HT1080 (cell line): ENCODE data around the gene XYLT2. TPM values are rescaled to one million over a fixed set of nuclear protein-coding genes. Genes with fewer than 3 reads are reported as not detected.

Experiments used
- DNase-seq: peaks from one replicate; pipeline ENCODE4 v3.0.0-alpha.2; 2015; ENCODE audit warnings: low read depth
- total RNA-seq: library from RNA; depleted of rRNA; stranded (reverse); fragments of >200 nt; shearing (Covaris generic); gene quantifications from 2 replicates; pipeline ENCODE4 v1.2.3, GENCODE V29; 2014

Gene XYLT2
- total RNA-seq, 1 experiment from 2014 or later = 53.4 TPM

DNA sequence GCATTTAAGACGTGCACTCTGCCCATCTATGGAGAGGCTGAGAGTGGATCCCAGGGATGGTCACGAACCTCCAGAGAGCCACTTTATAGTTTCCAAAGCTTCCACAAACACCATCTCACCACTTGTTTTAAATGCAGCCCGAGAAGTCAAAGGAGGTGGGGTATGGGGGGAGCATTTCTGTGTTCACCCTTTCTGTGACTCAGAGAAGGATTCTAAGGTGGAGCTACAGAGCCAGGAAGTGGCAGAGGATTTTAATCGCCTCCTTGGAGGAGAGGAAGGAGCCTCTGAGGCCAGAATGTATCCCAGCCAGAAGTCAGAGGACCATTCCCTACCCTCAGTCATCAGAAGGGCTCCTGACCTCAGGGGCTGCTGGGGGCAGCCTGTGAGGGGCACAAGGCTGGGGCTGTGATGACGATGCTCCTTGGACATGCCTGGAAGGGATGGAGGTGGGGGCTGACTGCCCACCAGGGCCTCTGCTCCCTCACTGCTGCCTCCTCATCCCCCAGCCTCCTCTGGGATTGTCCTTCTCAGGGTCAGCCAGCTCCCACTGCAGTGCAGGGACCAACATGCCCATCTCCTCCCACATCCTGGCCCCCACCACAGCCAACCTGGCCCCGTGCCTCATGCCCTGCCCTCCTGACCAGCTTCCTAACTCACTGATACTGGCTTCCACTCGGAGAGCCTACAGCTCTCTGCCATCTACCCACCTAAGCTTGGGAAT lies 2.8 kb downstream of the XYLT2 start:
- DNase-seq = peak; percentile 77

DNA sequence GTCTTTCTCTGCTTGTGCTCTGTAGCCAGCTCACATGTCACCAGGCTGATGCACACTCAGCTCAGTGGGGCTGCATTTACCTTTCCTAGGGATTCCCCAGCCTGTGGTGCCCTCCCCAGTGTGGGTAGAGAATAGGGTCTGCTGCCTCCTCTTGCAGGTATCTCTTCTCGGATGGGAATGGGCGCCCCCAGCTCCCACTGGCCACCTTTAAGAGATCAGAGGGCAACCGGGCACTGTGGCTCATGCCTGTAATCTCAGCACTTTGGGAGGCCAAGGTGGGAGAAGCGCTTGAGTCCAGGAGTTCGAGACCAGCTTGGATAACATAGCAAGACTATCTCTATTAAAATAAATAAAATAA lies 3.3 kb downstream of the XYLT2 start:
- DNase-seq = no peak

DNA sequence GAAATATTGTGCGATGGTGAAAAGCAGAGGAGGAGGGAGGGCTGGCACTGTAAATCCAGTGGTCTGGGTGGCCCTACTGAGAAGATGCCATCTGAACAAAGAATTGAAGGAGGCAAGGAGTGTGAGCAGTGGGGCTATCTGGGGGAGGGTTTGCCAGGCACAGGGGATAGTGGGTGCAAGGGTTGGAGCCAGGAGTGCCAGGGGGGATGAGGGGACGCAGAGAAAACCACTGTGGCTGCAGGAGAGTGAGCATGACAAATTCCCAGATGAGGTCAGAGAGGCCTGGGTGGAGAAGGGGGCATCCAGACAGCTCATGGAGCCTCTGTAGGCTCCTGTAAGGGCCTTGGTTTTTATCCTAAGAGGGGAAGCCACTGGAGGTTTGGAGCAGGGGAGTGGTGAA lies 4.8 kb downstream of the XYLT2 start:
- no peak for DNase-seq

DNA sequence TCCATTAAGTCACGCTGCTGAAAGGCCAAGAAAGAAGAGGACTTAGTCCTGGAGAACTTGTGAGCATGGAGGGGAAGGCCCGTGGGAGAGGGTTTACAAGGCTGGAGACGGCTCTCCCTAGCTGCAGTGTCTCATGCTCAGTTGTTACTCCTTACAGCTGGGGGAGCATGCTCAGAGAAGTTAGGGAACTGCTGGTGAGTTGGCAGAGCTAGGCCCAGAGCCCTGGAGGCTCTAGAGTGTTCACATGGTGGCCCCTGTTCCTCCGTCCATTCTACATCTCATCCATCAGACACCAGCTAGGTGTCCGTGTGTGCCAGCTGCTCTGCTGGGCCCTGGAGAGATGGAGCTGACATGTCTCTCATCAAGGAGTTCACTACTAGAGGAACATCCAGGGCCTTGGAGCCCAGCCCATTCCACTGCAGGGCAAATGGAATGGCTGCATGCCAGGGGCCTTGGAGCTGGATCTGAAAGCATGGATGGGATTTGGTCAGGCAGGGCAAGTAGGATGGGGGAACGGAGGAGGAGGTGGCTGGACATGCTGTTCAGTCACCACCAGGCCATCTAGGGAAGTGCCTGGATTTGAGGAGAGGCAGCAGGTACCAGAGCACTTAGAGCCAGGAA lies 6.3 kb downstream of the XYLT2 start:
- DNase-seq = no peak

DNA sequence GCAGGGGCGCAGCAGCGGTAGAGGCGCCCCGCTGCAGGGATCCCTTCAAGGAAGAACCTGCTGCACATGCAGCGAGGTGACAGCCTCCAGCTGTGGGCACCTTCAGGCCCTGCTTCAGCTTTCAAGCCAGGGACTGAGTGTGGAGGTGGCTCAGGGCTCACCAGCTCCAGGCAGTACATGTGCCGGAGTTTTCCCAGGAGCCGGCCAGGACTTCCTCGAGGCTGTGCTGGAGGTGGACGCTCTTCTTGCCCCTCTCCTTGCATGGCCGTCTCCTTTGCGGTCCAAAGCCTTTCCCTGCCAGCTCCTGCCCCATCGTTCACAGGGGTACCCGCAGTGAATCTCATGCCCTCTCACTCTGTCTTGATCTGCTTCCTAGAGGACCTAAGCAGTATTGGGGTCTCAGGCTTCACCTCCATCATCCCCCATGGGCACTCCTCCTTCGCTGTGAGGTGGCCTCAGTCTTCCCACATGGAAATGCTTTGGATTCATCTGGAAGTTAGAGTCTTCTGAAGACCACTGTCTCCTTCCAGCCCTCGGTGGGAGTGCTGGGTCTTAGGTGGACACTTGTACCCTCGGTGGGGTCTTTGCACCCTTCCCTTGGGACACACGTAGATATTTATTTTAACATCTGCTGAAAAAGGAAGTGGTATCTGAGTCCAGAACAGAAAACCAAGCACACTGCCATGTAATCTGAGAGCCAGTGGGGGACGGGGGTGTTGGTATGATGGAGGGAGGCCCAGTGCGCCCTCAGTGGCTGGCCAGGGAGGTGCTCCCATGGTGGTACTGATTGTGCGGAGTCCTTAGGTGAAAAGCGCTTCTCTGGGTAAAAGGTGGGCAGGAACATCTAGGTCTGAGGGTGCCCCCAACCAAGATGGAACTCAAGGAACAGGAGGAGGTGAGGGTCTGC lies 7.0 kb downstream of the XYLT2 start:
- DNase-seq = no peak

DNA sequence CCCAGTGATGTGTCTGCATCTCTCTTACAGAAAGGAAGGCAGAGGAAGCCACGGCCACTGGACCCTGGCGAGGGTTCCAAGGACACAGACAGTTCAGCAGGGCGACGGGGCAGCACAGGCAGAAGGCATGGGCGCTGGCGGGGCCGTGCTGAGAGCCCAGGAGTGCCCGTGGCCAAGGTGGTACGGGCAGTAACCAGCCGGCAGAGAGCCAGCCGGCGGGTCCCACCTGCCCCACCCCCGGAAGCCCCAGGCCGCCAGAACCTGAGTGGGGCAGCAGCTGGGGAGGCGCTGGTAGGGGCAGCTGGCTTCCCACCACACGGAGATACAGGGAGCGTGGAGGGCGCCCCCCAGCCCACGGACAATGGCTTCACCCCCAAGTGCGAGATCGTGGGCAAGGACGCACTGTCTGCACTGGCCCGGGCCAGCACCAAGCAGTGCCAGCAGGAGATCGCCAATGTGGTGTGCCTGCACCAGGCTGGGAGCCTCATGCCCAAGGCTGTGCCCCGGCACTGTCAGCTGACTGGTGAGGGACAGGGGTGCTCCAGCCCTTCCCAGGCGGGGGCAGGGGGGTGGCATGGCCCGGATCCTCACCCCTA lies 7.8 kb downstream of the XYLT2 start:
- no peak for DNase-seq

DNA sequence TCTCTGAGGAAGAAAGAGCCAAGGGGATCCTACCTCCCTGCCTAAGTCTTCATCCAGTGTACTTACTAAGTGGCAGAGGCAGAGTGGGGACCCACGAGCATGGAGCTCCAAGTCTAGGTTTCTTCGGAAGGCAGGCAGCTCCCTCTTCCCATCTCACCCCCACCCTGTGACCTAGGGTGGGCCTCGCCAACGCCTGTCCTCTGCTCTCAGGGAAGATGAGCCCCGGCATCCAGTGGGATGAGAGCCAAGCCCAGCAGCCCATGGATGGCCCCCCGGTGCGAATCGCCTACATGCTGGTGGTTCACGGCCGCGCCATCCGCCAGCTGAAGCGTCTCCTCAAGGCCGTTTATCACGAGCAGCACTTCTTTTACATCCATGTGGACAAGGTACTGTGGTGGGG lies 8.3 kb downstream of the XYLT2 start:
- no peak for DNase-seq

DNA sequence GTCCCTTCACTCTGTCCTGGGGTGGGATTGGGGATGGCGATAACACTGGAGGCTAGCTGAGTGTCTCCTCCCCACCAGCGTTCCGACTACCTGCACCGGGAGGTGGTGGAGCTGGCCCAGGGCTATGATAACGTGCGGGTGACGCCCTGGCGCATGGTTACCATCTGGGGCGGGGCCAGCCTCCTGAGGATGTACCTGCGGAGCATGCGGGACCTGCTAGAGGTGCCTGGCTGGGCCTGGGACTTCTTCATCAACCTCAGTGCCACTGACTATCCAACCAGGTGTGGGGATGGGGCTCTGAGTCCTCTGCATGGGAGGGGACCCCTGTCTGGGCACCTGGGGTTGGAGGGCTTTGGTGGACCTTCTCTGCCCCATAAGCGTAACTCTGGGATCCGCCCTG lies 8.8 kb downstream of the XYLT2 start:
- DNase-seq = no peak

DNA sequence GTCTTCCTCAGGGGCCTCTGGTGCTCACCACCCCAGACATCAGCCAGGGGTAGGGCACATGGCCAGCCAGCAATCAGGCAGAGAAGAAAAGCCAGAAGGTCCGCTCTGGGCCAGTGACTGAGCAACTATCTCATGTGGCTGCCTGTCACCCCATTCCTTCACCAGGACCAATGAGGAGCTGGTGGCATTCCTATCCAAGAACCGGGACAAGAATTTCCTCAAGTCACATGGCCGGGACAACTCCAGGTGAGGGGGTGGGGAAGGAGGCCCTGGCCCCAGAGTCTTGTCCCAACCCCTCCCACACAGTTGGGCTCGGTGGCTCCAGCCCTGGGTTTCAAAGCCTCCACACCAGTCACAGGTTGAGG lies 9.4 kb downstream of the XYLT2 start:
- no peak for DNase-seq

DNA sequence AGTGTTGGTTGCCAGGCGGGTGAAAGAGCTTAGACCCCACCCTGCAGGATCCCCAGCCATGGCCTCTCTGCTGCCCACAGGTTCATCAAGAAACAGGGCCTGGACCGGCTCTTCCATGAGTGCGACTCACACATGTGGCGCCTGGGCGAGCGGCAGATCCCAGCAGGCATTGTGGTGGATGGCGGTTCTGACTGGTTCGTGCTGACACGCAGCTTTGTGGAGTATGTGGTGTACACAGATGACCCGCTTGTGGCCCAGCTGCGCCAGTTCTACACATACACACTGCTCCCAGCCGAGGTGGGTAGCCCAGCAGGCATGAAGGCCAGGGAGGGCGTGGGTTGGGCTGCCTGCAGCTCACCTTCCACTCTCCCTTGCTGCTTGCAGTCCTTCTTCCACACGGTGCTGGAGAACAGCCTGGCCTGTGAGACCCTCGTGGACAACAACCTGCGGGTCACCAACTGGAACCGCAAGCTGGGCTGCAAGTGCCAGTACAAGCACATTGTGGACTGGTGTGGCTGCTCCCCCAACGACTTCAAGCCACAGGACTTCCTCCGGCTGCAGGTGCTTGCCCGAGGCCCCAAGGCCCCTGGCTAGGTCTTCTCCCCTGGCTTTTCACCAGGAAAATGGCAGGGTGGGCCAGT lies 9.9 kb downstream of the XYLT2 start:
- no peak for DNase-seq

DNA sequence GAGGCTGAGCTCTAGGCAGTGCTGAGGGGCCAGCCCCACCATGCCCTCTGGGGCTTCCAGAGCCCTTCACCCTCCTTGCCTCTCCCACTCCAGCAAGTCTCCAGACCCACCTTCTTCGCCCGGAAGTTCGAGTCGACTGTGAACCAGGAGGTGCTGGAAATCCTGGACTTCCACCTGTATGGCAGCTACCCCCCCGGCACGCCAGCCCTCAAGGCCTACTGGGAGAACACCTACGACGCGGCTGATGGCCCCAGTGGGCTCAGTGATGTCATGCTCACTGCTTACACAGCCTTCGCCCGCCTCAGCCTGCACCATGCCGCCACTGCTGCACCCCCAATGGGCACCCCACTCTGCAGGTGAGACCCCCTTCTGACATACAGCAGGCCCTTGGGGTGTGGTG lies 10.5 kb downstream of the XYLT2 start:
- no peak for DNase-seq

DNA sequence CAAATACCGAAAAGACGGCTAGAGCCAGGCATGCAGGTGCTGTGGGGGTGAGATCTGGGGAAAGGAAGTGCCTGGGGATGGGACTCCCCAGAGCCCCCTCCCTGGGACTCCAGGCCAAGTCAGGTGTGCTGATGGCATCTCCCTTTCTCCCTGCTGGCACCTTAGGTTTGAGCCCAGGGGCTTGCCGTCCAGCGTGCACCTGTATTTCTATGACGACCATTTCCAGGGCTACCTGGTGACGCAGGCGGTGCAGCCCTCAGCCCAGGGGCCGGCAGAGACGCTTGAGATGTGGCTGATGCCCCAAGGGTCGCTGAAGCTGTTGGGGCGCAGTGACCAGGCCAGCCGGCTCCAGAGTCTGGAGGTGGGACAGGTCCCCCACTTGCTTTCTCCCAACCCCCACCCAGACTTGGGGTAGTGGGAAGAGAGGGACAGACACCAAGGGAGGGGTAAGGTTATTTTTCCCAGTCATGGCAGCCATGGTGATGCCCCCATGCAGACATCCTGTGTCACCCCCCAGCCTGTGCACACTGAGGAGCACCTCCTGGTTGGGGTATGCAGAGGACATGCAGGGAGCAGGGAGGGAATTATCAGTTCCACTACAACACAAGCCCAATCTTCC lies 11.1 kb downstream of the XYLT2 start:
- no peak for DNase-seq

DNA sequence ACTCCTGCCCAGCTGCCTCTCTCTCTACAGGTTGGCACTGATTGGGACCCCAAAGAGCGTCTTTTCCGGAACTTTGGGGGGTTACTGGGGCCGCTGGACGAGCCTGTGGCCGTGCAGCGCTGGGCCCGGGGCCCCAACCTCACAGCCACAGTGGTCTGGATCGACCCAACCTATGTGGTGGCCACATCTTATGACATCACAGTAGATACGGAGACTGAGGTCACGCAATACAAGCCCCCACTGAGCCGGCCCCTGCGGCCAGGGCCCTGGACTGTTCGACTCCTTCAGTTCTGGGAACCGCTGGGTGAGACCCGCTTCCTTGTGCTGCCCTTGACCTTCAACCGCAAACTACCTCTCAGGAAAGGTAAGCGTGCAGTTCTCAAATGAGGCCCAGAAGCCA lies 12.3 kb downstream of the XYLT2 start:
- DNase-seq = no peak

DNA sequence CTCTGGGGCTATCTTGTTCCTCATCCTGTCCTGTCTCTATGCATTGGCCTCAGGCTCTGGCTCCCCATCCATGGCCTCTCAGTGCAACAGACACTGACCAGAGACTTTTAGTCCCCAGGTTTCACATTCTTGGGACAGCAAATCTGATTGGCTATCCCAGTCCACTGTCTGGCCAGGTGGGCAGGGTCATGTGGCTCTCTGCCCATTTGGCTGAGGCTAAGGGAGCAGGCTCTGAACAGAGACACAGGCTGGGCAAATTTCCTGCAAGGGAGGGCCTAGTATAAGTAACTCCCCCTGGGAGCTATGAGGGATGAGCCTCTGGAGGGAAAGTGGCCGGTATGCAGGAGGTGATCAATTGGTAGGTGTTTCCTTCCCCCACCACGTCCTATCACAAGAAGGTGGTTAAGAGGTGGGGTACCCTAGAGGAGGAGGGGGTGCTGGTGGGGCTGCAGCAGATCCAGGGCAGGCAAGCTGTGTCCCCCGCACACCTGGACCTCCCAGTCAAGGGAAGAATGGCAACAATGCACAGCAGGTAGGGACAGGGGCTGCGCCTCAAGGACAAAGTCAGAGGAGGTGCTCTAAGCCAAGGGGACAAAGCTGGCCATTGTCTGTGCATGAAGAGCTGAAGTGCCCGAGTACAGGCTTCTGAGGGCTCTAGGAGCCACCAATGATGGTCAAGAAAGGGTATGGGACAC lies 13.2 kb downstream of the XYLT2 start:
- no peak for DNase-seq

DNA sequence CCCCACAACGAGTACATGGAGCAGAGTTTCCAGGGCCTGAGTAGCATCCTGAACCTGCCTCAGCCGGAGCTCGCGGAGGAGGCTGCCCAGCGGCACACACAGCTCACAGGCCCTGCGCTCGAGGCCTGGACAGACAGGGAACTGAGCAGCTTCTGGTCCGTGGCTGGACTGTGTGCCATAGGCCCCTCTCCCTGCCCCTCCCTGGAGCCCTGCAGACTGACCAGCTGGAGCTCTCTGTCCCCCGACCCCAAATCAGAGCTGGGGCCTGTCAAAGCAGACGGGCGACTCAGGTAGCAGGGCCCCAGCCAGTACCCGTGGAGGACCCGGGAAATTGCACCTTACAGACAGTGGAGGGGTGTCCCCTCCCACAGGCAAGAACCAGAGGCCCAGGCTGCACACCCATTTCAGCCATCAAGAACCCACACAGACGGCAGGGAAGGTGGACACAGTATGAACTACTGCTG lies 14.1 kb downstream of the XYLT2 start:
- no peak for DNase-seq

DNA sequence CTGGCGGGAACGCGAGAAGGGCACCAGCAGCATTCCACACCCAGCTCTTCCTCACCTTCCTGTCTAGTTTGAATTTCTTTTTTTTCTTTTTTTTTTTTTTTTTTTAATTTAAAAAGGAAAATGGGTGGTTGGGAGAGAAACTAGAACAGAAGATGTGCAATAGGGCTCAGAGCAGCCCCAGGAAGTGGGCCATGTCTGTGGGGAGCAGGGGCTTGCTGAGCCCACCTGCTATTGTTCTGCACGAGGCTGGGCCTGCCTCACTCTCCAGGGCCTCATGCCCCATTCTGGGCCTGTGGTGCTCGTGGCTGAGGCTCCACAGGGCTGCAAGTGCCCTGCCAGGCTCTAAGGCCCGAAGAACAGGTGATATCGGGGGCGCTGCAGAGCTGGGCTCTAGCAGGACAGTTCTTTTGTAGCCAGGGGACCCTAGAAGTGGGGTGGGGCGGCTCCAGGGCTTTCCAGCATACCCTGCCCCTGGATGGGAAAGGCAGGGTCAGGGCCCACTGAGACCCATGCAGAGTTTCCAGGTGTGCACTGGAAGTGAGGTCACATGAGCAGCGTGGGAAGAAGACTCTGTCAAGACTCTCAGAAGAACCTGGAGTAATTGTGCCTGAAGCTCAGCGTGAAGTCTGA lies 14.7 kb downstream of the XYLT2 start:
- no peak for DNase-seq

DNA sequence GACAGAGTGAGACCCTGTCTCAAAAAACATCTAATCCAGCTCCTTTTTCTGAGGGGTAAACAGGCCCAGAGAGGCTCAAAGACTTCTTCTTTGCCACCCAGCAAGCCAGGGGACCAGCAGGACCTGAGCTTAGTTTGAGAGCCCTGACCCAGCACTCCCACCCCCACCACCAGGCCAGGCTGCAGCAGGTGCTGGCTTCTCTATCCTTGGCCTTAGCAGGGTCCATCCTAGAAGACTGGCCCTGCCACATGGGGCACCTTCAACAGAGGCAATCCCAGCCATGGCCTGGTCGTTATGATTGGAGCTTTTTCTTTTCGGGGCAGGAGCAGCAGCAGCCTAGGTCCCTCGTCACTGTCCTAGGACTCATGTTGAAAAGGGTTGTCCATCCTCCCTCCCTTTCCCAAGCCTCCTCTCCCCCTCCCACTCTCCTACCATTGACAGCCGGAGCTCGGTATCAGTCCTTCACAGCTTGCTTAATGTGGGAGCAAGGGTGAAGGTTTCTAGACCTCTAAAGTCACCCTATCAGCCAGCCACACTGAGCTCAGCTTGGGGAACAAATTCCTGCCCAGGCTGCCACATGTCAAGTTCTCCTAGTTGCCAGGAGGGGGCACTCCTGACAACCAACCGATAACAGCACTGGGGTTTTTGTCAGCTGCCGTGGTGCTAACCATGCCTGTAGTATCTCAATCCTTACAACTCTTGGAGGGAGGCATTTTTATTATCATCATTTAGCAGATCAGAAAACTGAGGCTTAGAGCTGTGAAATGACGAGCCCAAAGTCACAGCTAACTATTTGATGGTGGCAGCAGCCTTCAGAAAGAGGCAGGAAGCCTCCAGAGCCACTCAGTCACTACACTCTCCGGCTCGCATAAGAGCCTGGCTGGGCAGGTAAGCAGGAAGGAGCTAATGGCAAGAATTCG lies 15.9 kb downstream of the XYLT2 start:
- peak; percentile 58 for DNase-seq

DNA sequence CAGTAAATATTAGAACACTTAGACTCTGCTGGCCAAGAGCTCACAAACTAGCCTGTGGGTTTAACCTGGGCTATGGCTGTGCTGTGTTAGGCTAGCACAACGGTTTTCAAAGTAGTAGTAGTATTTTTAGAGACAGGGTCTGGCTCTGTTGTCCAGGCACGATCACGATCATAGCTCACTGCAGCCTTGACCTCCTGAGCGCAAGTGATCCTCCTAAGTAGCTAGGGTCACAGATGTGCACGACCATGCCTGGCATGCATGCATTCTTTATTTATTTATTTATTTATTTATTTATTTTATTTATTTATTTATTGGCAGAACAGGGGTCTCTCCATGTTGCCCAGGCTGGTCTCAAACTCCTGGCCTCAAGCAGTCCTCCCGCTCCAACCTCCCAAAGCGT lies 16.7 kb downstream of the XYLT2 start:
- no peak for DNase-seq
